ENCODE results near the gene NME7.

GRCh38 chr1:169090900-169091311 lies 276.7 kb downstream of the NME7 start:
- TF ChIP-seq CTCF (IDR thresholded peaks at IDR 0.05; ENCODE audit: low read depth, low read length, missing input control) (no peak), ZBTB33 (IDR thresholded peaks at IDR 0.05) (no peak), NR2F2 (IDR thresholded peaks at IDR 0.05) (no peak), MAX (IDR thresholded peaks at IDR 0.05) (no peak), YY1 (IDR thresholded peaks at IDR 0.05) (no peak), GABPA (IDR thresholded peaks at IDR 0.05 in 1 of 2, conservative IDR thresholded peaks at IDR 0.05 in 1 of 2) (no peak), SP1 (IDR thresholded peaks at IDR 0.05) (no peak), REST (IDR thresholded peaks at IDR 0.05) (no peak), RAD21 (IDR thresholded peaks at IDR 0.05) (no peak)

All from liver (tissue), 3 donors.